HG03045 (cell line): ENCODE data around the gene DIAPH3.

ENCODE experiments used
- ATAC-seq: cut with Tn5 transposase; IDR thresholded peaks from one replicate; pipeline ENCODE4 v1.9.1; 2021; ENCODE audit warnings: mild to moderate bottlenecking, moderate library complexity; ENCODE audit not compliant: unreplicated experiment

Gene DIAPH3

DNA sequence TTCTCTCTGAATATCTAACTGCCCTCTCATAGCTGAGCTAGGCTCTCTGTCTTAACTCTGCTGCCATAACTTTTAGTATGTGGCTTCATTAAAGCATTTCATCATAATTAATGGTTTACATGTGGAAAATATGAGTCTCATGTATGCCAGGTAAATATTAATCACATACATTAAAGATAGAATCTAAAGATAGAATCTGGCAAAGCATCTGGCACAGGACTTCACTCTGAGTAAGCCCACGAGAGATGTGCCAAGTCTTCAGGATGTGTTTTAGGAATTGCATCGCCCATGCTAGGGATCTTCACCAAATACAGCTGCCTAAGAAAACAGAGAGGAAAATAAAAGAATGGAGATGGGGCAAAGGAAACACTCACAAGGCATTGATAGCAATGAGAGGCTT, 285.8 kb downstream of the DIAPH3 start:
- no peak for ATAC-seq

DNA sequence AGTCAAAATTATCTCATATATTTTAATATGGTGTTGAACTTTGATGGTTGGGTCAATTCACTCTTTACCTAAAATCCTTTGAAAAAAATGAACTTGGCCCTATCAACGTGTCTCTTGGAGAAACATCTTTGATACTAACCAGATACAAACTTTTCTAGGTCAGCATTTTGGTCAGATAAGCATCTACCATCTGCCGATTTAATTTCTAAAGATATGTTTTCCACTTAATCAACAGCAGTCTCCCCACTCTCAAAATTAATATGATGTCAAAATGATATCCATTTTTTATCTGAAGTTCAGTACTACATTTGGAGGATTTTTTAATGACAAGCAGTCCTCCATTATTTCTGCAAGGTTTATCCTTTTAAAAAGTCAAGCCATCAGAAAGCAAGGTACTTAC, 288.8 kb downstream of the DIAPH3 start:
- ATAC-seq: no peak

- no peak for ATAC-seq
Observed at GRCh38 chr13:59873856-59874255, 289.9 kb downstream of the DIAPH3 start.

- no peak for ATAC-seq
Observed at GRCh38 chr13:59873309-59873708, 290.4 kb downstream of the DIAPH3 start.

DNA sequence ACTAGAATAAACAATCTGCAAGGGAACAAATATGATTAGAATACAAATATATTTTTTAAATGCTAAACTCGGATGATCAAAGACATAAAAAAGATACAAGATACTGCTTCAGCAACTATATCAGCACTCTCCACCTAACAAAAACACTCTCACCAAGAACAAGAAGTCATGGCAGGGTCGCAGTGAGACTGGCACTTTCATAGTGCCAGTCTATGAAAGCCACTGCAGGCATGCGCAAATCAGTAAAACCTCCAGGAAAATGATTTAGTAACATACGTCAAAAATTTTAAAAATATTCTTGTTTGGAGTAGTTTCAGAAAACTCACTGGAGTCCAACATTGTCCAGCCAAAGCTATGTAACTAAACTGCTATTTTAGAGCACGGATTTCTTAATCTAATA, 295.9 kb downstream of the DIAPH3 start:
- no peak for ATAC-seq

GRCh38 chr13:59865398-59865797, 298.3 kb downstream of the DIAPH3 start:
- ATAC-seq: no peak

DNA sequence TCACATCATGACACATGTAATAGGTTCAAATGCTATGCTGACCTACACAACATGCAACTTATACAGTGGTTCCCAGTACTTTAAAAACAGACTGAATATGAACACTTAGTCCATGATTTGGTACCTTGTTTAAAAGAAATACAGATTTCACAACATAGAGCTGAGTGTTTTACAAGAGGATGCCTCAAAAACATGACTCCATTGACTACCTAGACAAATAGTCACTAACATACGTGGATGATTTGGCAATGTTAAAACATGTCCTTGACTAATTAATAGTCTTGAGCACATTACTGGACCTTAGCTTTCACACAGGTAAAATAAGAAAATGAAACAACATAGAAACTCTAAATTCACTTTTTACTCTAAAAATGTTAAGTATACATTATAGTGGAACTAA, 300.1 kb downstream of the DIAPH3 start:
- no peak for ATAC-seq

DNA sequence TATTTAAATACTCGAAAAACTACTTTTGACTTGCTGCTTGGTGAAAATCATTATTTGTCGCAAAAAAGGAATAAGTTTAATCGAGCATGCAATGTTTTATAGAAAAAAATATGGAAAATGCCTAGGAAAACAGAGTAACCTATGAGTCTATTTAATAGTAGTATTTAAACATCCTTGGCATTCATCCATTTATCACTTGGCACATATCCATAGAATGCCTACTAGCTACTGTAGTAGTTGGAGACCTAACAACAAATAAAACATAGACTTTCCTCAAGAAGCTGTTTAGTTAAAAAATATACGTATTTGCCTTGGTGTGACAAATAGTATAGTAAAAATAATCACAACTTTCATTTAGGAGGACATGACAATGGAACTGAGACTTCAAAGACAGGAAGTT, 302.1 kb downstream of the DIAPH3 start:
- no peak for ATAC-seq

GRCh38 chr13:59856281-59856810, 307.4 kb downstream of the DIAPH3 start:
- no peak for ATAC-seq

DNA sequence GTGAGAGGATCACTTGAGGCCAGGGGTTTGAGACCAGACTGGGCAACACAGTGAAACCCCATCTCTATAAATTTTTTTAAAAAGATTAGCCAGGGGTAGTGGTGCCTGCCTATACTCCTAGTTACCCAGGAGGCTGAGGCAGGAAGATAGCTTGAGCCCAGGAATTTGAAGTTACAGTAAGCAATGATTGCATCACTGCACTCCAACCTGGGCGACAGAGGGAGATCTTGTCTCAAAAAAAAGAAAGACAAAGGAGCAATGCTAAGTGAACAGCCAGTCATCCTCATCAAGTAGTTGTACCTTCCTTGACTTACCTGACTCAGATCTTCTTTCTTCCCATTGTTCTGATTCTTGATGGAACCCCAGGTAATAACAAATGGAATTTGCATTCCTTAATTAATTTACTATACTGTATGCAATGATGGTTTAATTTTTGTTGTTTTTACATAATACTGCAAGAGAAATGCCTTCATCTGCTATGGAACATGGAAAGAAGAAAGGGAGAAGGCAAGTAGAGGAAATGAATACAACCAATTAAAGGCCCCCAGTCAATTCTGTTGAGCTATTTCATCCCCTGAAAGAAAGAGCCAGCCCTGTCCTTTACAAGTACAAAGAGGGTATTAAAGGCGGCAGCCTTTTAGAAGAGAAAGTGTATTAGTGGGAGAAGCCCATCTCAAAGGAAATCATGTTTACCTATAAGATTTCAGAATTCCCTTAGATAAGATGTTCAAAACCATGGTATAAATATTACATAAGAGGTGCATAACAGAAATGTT, 316.7 kb downstream of the DIAPH3 start:
- ATAC-seq: no peak

- ATAC-seq: no peak
Observed at GRCh38 chr13:59843040-59843439, 320.7 kb downstream of the DIAPH3 start.

DNA sequence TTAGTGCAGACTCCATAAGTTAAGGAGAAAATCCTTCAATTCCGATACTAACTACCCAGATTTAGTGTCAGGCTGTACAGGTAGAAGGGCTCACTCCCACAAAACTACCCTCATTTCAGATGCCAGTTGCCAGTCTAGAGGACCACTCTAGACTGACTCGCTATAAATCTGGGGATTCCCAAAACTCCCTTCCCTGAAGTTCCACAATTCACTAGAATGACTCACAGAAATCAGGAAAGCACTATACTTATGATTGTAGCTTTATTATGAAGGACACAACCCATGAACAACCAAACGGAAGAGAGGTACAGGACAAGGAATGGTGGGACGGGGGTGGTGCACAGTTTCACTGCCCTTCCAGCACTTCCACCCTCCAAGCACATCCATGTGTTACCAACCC, 321.2 kb downstream of the DIAPH3 start:
- ATAC-seq: no peak

- no peak for ATAC-seq
Observed at GRCh38 chr13:59839186-59839585, 324.5 kb downstream of the DIAPH3 start.

GRCh38 chr13:59837101-59837500, 326.6 kb downstream of the DIAPH3 start:
- no peak for ATAC-seq

- no peak for ATAC-seq
Observed at GRCh38 chr13:59835569-59835968, 328.2 kb downstream of the DIAPH3 start.

DNA sequence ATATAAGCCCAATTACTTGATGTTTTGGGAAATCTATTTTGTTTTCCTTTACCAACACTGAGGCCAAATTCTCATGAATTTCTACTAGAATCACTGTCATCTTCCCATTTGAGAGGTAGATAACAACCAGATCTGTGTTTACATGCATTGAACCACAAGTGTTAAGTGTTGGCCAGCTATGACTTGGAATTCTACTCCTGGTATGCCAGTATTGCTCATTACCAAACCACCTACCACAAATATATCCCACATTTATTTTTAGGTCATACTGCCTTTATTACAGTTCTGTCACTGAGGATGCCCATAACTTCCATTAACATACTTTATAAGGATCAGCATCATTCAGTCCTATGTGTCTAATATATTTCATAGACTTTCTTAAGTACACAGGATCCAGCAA, 328.9 kb downstream of the DIAPH3 start:
- ATAC-seq: no peak

- ATAC-seq: no peak
Observed at GRCh38 chr13:59829690-59830089, 334.0 kb downstream of the DIAPH3 start.

- ATAC-seq: no peak
Observed at GRCh38 chr13:59823486-59823885, 340.2 kb downstream of the DIAPH3 start.

GRCh38 chr13:59809564-59809963, 354.2 kb downstream of the DIAPH3 start:
- ATAC-seq: no peak

DNA sequence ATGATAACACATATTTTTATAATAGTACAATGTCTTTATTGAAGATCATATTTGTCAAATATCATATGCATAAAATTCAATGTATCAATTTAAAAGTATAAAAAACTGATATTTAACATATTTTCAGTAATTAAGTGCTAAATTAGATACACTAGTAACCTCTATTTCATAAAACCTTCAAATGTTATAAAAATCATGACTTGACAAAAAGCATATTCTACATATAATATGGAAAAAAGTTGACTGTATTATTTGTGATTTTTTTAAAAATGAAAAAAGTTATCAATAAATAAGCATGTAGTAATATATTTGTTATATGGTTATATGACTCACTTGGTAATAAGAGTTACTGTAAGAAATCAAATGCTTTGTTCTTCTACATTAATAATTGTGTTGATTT, 356.9 kb downstream of the DIAPH3 start:
- no peak for ATAC-seq

DNA sequence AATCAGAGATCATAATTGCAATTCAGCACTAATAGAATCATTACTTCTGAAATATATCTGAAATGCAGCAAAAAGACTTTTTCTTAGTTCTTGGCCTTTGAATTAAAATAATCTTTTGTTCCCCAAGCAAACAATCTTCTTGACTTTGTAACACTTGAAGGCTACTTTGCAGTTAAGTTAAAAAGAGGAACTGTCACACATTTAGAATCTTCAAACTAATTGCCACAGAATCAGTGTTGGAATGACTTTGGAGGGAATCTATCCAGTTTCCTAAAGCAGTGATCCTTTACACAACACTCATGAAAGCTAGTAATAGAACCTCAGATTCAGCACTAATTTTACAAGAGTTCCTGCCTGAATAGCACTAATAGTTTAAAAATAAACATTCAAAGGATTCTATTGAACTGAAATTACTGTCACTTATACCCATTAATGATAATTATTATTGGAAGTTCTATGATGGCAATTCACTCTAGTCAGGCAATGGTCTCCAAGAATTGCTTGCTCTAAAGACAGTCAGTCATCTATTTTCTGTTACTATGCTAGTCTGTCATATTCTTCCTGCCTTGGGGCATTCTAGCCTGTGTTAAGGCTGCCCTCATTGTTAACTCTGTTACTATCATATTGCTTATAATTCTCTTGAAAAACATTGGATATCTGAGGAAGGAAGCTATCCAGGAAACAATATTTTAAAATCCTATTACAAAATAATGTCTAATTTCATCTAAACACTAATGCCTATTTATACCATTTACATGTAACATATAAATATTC, 362.4 kb downstream of the DIAPH3 start:
- no peak for ATAC-seq

- ATAC-seq: no peak
Observed at GRCh38 chr13:59793107-59793506, 370.6 kb downstream of the DIAPH3 start.
